Measurements from ENCODE around the gene COLGALT1.

COLGALT1 gene

DNA sequence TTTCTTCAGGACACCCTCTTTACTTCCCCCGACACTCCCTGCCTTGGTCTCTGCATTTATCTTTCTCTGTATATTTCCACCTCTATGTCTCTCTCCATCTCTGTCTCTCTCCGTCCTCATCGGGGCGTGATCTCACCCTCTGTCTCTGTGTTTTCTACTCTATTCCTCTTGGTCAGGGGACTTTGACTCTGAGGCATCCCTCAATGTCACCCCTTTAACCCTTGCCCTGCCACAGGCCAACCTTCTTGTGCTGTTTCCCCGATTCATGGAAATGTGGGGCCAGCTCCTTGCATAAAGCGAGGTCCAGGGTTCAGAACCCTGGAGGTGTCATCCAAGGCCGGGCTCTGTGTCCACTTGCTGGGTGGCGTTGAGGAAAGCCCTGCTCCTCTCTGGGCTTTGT lies 46.8 kb downstream of the COLGALT1 start:
- DNase-seq, result no peak

DNA sequence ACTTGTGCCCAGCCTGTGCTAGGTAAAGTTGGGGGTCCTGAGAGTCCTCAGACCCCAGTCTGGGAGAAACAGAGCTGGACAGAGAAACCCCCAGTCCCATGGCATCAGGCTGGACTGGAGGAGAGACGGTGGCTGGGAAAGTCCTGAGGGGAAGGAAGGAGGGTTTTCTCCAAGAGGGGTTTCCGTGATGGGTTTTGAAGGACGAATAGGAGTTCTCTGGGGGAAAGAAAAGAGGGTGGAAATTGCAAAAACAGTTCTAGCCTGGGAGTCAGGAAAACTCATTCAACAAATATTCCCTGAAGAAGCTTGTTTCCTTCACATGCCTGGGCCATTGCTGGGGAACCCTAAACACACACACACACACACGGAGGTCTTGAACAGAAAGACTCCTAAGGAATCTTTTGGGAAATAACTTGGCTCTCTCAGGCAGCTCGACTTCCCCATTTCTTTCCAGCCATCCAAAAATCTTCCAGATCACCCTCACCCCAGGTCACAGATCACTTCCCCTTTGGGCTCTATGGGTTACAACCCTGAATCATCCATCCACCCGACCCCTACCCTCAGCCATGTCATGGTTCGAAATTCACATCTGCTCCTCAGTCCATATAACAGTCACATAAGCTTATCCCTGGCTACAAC lies 47.5 kb downstream of the COLGALT1 start:
- DNase-seq, result no peak

DNA sequence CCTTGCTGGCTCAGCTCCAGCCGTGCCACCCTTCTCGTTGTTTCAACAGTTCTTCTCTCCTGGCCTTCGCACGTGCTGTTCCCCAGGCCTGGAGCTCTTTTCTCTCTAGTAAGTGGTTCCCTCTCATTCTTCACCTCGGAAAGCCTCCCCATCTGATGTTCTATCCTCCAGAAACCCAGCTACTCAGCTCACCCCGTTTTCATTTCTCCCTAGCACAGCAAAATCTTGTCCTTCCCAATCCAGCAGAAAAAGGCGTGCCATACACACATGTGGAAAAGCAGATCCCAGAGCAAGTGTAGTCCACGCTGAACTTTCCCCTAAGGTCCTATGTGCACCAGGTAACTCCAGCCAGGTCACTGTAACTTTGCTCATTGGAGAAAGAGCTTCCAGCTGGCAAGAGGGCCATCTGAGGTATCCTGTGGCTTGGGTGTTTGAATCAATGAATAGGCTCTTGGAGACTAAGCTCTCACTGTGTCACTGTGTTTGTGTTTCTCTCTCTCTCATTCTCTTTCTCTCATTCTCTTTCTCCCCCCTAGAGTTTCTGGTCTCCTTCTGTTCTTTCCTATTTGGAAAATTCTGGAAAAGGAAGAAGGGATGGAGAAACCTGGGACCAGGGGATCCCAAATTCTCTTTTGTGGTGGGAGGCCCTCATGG lies 49.0 kb downstream of the COLGALT1 start:
- DNase-seq, result no peak

DNA sequence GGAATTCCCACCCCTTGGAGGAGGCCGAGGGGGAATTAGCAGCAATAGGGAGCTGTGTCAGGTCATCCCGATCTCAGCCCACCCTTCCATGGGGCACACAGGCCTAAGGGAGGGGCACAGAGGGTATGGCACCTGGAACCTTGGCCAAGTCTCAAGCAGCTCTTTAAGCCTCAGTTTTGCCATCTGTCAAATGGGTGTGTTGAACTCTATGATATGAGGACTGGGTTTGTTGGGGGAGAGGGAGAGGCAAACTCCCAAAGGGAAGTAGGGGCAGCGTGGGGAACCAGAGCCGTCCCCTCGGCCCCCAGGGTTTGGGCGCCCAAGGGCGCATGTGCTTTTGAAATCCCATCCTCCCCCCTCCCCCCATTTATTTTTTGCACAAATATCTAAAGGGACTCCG lies 49.7 kb downstream of the COLGALT1 start:
- no peak for DNase-seq

DNA sequence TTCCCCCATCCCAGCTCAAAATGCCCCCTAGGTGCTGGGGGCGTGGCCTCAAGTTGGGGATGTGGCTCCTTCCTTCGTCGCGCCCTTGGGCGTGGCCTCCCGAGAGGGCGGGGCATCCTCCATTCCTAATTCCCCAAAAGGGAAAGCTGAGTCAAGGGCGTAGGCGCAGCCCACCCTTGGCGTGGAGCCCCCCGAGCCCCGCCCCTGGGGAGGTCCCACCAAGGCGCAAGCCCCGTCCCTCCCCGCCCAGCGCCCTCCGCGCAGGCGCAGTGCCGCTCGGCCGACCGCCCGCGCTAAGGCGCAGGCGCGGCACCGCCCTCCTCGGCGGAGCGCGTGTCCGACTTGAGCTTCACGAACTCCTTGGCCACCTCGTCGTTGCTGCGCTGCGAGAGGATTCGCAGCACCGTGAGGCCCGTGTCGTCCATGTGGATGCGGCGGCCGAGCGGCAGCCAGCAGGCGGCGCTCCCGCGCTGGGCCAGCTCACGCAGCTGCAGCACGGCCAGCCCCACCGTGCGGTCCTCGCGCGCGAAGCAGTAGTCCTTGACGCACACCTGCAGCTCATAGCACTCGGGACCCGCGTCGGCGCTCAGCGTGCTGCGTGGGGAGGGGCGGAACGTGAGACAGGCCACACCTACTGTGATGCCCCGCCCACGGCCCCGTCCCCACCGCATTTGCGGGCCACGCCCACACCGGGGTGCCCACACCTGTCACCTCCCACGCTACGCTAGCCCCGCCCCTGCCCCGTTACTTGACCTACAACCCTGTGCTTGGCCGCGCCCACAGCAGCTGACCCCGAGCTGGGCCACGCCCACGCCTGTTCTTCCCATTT lies 50.5 kb downstream of the COLGALT1 start:
- DNase-seq, result peak; percentile 47

DNA sequence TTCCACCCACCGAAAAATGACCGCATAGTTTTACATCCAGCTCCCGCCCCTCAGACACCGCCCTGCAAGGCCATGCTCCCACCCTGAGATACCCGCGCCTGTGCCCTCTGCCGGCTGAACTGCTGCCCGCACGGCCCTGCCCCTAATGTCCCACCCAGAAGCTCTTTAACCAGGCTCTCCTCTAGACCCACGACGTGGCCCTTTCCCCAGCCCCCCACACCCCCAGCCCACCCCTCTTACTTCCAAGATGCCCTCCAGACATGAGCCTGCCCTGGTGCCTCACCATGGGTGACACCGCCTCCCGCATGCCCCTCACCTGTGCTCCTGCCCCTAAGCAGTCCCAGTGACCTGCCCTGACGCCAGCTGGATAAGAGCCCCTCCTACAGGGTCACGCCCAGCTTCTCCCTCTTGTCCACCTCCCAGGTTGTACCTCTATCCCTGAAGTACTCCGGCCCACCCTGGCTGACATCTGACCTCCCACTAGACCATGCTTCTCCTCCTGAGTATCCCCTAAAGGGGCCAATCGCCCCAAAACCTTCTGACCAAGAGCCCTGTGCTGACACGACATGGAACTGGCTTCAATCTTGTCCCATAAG lies 51.2 kb downstream of the COLGALT1 start:
- no peak for DNase-seq

DNA sequence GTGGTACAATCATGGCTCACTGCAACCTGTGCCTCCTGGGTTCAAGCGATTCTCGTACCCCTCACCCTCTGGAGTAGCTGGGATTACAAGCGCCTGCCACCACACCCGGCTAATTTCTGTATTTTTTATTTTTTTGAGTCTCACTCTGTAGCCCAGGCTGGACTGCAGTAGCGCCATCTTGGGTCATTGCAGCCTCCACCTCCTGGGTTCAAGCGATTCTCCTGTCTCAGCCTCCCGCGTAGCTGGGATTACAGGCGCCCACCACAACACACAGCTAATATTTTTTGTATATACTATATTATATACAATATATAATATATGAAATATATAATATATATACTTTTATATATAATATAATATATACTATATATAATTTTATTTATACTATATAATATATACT lies 52.5 kb downstream of the COLGALT1 start:
- DNase-seq, result no peak

DNA sequence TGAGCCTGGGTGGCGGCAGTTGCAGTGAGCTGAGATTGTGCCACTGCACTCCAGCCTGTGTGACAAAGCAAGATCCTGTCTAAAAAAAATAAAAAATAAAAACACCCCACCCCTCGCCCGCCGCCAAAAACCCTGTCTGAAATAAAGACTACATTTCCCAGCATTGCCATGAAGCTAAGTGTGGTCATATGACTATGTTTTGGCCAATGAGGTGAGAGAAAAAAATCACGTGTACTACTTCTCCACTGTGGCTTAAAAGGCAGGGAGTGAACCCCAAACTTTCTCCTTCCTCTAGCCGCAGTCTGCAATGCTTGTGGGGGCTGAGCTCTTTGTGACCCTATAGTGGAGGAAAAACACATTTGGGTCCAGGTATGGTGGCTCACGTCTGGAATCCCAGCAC lies 54.9 kb downstream of the COLGALT1 start:
- no peak for DNase-seq

DNA sequence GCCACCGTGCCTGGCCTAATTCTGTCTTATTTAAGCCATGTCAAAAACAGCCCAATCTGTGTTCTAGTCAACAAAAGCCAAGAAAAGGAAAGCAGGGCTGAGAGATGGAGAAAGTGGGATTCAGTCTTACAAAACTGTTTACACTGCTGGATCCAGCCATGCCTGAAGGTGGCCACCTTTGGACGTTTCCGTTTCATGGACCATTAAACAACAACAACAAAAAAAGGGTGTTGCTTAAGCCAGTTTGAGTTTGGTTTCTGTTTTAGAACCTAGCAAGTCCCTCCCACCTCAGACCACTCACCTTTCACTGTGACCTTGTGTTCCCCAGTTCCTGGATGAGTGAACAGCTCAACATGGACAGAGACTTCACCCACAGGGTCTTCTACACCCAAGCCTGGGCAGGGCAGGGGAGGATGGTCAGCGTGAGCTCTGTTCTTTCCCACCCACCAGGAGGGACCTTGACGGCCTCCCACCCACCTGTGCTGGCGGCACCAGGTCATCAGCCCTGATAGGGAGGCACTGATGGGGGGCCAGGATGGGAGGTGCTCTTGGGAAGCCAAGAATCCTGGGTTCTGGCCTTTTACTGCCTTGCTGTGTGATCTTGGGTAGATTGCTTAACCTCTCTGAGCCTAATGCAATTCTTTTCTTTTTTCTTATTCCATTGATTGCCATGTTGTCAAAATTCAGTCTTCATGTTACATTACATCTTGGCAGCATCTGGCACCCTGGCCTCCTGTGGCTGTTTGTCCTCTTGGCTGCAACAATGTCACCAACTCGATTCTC lies 56.2 kb downstream of the COLGALT1 start:
- no peak for DNase-seq

DNA sequence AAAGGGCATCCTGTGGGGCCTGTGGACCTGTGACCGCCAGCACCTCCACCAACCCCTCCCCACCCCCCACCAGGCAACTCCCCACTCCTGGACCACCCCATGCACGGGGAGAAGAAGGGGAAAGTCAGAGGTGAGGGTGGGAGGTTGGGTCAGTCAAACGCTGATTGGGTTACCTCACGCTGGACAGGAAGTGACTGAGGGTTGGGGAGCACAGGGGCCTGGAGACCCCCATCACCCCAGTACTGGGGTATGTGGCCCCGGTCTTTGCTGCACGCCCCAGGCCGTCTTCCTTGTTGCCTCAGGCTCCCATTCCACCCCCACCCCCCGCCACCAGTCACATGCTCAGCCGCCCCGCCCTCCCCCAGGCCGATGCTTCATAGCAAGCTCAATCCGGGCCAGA lies 59.0 kb downstream of the COLGALT1 start:
- no peak for DNase-seq

DNA sequence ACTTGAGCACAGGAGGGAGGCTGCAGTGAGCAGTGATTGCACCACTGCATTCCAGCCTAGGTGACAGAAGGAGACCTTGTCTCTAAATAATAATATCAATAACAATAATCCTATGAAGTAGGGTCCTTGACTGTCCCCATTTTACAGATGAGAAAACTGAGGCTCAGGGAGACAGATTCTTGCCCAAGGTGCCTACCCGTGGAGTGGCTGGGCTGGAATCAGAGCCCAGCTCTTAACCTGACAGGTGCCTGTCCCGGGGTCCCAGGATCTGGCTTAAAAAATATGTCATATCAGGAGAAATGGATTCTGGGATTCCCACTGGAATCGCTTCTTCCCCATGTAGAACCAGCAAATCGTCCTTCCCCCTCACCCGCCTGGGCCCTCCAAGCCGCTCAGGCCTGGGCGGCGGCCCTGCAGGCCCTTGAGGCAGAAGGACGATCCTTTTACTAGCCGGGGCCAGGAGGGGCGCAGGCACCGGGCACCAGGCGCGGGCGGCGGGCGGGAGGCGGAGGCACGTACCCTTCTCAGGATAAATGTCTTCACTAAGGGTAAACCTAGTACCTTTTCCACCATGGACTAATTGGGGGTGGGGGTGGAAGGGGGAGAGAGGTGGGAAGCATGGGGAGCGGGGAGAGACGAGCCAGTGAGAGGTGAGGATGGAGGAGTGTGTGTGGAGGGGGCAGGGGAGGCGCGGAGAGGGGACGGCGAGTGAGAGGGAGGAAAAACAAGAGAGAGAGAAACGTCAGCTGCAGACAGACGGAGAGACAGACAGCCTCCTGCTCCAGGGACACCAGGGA lies 60.6 kb downstream of the COLGALT1 start:
- no peak for DNase-seq

DNA sequence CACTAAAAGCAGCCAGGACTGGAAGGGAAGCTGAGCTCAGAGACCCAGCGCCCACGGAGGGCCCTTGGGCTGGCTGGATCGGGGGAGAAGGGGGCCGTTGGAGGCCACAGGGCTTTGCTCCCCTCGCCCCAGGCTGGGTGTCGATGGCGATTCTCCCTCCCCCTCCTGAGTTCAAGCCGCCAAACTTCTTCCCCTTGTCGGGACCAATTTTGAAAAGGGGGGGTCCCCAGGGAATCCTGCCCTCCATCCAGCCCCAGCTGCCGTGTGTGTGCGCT lies 61.2 kb downstream of the COLGALT1 start:
- DNase-seq, result no peak

DNA sequence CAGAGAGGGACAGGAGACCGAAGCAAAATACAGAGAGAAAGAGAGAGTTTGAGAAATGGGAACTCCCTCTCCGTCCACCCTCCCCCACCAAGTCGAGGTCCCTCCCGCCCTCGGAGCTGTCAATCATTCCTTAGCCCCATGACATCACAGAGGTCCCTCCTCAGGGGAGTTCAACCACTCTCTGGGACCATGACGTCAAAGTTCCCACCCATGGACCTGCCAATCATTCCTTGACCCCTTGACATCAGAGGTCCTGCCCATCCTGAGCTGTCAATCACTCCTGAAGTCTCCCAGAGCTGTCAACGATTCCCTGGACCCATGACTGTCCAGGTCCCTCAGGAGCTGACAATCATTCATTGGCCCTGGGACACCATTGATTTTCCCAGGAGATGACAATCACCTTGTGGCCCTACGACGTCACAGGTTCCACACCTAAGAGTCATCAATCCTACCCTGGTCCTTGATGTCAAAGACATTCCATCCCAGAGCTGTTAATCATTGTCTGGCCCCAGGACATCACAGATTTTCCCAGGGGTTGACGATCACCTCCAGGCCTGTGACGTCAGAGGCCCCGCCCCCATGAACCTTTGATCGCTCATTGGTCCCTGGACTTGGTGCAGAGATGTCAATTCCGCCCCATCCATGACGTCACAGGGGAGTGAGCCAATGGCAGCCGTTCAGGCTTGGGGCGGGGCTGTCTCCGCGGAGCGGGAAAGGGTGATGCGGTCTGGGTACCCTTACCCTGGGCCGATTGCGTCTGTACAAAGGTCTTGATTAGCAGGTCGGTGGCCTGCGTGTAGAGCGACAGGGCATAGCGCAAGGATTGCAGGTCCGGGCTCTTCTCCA lies 61.7 kb downstream of the COLGALT1 start:
- no peak for DNase-seq

DNA sequence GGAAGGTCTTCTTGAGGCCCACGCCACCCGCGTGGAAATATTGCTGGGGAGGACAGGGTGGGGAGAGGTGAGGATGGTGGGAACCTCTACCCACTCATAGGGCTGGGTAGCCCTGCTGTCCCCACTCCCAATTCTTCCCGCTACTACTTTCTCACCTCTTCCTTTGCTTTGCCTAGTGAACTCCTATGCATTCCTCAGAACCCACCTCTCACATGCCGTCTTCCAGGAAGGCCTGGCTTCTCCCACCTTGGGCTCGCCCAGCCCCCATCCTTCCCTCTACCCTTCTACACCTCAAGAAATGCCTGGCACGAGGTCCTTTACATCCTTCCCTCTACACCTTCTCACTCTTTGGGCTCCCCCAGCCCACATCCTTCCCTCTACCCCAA lies 62.4 kb downstream of the COLGALT1 start:
- no peak for DNase-seq

DNA sequence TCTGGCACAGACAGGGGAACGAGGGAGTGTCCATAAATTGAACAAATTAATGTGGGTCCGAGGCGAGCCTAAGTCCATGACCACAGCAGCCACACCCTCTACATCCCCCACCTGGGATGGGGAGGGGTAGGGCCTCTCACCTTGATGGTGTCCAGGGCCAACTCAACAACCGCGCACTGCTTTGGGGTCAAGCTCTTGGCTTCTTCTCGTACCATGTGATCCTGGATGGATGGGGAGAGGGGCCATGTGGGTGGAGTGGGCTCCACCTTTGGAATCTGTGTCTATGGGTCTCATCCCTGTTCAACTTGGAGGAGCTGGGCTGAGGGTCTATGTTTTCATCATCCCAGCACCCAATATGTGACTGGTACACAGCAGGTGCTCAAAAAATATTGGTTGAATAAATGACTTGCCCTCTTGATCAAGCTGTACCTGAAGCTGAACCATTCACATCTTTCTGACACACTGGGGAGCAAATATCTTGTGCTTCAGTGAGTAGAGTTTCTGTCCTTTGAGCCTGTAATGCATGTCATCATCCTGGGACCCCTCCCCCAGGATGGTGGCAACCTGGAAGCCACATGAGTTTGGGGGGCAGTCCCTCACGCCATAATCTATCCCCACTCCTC lies 62.9 kb downstream of the COLGALT1 start:
- DNase-seq, result no peak

DNA sequence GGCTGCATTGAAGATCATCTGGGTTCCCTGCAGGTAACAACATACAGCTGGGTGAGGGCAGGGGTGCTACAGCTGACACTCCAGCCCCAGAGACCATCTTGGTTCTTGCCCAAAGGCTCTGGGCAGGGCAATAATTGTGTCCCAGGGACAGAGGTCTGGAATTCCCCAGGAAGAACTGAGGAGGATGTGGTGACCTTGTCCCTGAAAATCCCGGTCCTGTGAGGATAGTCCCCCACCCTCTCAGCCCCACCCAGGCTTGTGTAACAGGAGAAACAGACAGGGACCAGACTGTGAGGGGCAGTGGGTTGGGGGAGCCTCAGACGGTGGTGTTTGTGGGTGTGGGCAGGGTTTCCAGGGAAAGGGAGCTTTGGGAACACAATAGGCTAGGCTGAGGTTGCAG lies 63.5 kb downstream of the COLGALT1 start:
- no peak for DNase-seq

DNA sequence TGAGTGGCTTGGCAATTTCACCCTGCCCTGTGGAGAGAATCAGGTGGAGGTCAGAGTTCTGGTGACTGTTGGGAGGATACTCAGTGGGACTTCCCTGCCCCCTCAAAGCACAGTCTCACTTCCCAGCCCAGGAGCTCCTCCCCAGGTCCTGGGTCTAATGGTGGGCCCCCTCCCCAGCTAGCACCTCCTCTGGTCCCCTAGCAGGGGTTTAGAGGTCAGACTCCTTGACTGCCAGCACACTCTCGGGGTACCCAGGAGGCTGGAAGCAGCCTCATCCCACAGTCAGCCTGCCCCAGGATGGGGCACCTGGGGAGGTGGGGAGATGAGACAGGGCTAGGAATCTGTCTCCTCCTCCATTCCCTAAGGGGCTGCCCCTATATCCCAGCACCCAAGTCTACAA lies 65.2 kb downstream of the COLGALT1 start:
- no peak for DNase-seq

DNA sequence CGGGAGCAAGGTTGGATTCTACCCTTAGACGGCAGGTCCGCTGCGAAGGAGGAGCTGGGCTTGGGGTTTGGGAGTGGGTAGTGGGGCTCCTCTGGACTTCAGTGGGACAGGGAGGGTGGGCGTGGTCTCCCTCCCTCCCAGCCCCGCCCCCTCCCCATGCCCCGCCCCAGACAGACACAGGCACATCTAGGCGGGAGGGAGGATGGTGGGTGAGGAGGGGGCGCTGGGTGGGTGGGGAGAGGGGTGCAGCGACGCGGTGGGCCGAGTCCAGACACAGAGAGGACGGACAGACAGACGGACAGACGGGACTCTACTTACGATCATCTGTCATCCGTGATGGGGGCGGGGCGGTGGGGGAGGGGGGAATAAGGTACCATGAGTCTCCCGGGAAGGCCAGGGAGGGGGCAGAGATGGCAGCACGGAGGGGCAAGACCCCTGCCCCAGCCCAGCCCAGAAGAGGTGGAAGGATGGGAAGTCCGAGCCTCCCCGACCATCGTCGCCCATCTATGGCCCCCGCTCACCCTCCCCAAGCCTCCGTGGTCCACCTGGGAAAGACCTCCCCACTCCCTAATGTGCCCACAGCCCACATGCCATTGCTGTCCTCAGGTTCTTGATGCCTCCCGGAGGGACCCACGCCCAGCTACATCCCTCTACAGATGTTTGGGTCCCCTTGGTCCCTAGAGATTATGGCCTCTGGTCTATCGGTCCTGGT lies 67.9 kb downstream of the COLGALT1 start:
- DNase-seq, result no peak

DNA sequence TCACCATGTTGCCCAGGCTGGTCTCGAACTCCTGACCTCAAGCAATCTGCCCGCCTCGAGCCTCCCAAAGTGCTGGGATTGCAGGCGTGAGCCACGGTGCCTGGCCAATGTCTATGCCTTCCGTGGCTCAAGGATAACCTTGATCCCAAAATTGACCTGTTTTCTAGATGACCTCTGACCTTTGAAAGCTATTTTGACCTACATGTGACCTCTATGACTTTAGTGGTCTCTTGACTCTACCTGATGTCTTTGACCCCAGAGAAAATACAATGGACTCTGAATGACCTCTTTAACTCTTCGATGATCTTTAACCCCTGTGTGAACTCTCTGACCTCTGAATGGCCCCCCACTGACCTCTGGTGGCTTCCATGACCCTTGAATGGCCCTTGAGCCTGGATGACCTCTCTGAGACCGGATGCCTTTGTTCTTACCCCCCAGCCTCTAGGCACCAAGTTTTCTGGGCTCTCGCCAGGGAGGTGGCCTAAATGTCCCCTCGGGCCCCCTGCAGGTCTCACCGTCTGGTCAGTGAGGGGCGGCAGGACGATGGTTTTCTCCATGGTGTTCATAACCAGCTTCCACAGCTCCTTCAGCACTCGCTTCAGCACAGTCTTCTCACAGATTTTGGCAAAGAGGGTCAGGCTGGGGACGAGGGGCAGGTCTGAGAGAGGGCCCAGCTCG lies 69.0 kb downstream of the COLGALT1 start:
- DNase-seq, result no peak

DNA sequence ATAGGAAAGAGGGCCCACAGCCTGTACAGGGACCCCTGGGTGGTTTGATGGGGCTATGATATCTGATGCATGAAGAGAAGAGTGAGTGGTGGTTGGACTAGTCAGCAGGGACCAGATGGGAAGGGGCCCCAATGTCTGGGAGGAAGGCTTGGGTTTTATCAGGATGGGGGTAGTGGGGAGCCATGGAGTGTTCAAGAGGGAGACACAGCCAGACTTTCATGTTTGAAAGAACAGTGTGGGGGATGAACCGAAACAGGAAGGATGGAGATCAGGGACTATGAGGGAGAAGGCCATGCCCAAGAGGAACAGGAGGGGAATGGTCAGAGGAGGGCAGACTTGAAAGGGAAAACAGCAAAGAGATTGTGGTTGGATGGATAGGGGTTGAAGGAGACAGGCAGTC lies 69.6 kb downstream of the COLGALT1 start:
- DNase-seq, result no peak
